Ovary (tissue), 9 donors: ENCODE data around the gene SLC6A4. TPM values are rescaled to one million over a fixed set of nuclear protein-coding genes. Genes with fewer than 3 reads are reported as not detected.

Experiments used
- DNase-seq, 5 donors: peaks; one replicate each; pipeline ENCODE4 v3.0.0-alpha.2; 2019 to 2020
- H3K27ac ChIP-seq, 2 donors: fragments of 200-600 bp; one replicate each; pipeline versions ENCODE4 v1.5.1 to v1.8.0; 2019 to 2022
- H3K27me3 ChIP-seq: fragments of 200-600 bp; one replicate; pipeline ENCODE4 v1.8.0; 2022
- H3K36me3 ChIP-seq: fragments of 200-600 bp; sonication (generic); one replicate; pipeline ENCODE4 v1.5.1; 2019
- H3K4me1 ChIP-seq: one replicate; pipeline ENCODE4 v1.8.1; 2013; ENCODE audit warnings: mild to moderate bottlenecking, moderate library complexity; ENCODE audit not compliant: insufficient read depth
- H3K4me3 ChIP-seq: fragments of 200-600 bp; sonication (generic); one replicate; pipeline ENCODE4 v1.5.1; 2017
- H3K9me3 ChIP-seq, 2 donors: fragments of 200-600 bp in 1 of 2; sonication (generic) in 1 of 2; one replicate each; pipeline versions ENCODE4 v1.5.1 to v1.8.1; 2013 to 2019; ENCODE audit warnings: mild to moderate bottlenecking in 1 of 2, moderate library complexity in 1 of 2
- EP300 ChIP-seq: sonication (generic); formaldehyde crosslinking; IDR thresholded peaks from one replicate; pipeline ENCODE4 v1.6.1; 2017; ENCODE audit warnings: antibody characterized with exemption
- POLR2A ChIP-seq: fragments of 450-650 bp; IDR thresholded peaks from one replicate; pipeline ENCODE4 v1.6.1; 2017; ENCODE audit warnings: antibody characterized with exemption, mild to moderate bottlenecking, moderate library complexity
- WGBS, 3 donors: extraction: QIAGEN DNeasy Blood & Tissue Kit in 1 of 3; methylation state at CpG; one replicate each; pipeline versions ENCODE4 v1.1.5 to v1.1.7; 2013 to 2017; 5-methylcytosine and 5-hydroxymethylcytosine counted together
- intact Hi-C, 4 donors: fragments of 100-400 bp; cut with DNase I; formaldehyde crosslinking; loops; one replicate each; pipeline versions ENCODE4 v1.11.0 to v1.15.1; 2022 to 2023
- polyA plus RNA-seq, 2 donors: library from polyadenylated mRNA; stranded (reverse); fragments of 200-250 nt in 1 of 2; fragments of 350-450 nt in 1 of 2; fragmentation: Illumina TruSeq in 1 of 2; extraction: RNeasy Lipid Tissue Mini Kit (QIAGEN cat#74804) in 1 of 2; gene quantifications; one replicate each; pipeline ENCODE4 v1.2.3, GENCODE V29; 2013 to 2014
- total RNA-seq, 7 donors: library from RNA; depleted of rRNA in 2 of 7; stranded (reverse); fragments of >200 nt in 2 of 7; fragmentation: NEBNext Ultra II Directional in 3 of 7; extraction: Animal tissue kit (Norgen Biotek cat#: 25700) in 3 of 7; gene quantifications; one replicate each; pipeline versions ENCODE4 v1.1.0 to v1.2.4, GENCODE V29; 2016 to 2023
- TF ChIP-seq, protein P1 (sequence below), 3 donors: fragments of 450-650 bp in 2 of 3; fragments of 200-600 bp in 1 of 3; IDR thresholded peaks; one replicate each; pipeline versions ENCODE4 v1.5.1 to v1.8.0; 2016 to 2022; ENCODE audit warnings: antibody characterized with exemption in 3 of 3, mild to moderate bottlenecking in 1 of 3
- donor health status: DM: no; HTN: no; CAD: no; lungs with moderate emphysema.
- donor health status: DM: no; HTN: no; CAD: no.
- donor health status: Bipolar disorder and iron deficiency.
- donor health status: DM: yes; HTN: yes; CAD: no.
- donor health status: DM: no; HTN: no; CAD: no.
- donor health status: DM: yes; HTN: yes; CAD: no.

The SLC6A4 gene
- total and polyA plus RNA-seq, 9 donors = 0.05 to 8.3 (median 0.87) TPM; not detected in 4

DNA sequence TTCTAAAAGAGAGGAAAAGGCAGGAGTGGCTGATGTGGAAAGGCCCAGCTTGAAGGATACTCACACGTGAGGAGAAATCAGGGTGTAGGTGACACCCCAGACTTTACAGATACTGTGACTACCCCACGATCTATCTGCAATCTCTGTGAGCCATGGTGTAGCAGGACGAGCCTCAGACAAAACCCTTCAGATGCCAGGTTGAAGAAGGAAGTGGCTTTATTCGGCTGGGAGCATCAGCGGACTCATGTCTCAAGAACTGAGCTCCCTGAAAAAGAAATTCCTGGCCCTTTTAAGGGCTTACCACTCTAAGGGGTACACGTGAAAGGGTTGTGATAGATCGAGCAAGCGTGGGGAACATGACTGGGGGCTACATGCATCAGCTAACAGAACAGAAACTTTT is 4.7 kb upstream of the SLC6A4 start:
- 79 to 91% (median 88%) methylated on average over 8 of the region's 8 CpGs for WGBS, 3 donors
- H3K36me3 ChIP-seq = no peaks in the 10 kb centered on the region
- no peak overlapping the region for H3K27ac ChIP-seq
- H3K27me3 ChIP-seq = no peaks in the 10 kb centered on the region
- no peak for TF ChIP-seq EP300
- TF ChIP-seq, protein P1, sequence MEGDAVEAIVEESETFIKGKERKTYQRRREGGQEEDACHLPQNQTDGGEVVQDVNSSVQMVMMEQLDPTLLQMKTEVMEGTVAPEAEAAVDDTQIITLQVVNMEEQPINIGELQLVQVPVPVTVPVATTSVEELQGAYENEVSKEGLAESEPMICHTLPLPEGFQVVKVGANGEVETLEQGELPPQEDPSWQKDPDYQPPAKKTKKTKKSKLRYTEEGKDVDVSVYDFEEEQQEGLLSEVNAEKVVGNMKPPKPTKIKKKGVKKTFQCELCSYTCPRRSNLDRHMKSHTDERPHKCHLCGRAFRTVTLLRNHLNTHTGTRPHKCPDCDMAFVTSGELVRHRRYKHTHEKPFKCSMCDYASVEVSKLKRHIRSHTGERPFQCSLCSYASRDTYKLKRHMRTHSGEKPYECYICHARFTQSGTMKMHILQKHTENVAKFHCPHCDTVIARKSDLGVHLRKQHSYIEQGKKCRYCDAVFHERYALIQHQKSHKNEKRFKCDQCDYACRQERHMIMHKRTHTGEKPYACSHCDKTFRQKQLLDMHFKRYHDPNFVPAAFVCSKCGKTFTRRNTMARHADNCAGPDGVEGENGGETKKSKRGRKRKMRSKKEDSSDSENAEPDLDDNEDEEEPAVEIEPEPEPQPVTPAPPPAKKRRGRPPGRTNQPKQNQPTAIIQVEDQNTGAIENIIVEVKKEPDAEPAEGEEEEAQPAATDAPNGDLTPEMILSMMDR (IDR thresholded peaks at IDR 0.05) = no peak
- TF ChIP-seq POLR2A = no peak
- H3K4me1 ChIP-seq = peaks cover 6% of the 10 kb centered on the region
- H3K9me3 ChIP-seq = no peaks in the 10 kb centered on the region
- intact Hi-C loops = no loop called here
- H3K4me3 ChIP-seq = no peak overlapping the region
- no peak for DNase-seq

DNA sequence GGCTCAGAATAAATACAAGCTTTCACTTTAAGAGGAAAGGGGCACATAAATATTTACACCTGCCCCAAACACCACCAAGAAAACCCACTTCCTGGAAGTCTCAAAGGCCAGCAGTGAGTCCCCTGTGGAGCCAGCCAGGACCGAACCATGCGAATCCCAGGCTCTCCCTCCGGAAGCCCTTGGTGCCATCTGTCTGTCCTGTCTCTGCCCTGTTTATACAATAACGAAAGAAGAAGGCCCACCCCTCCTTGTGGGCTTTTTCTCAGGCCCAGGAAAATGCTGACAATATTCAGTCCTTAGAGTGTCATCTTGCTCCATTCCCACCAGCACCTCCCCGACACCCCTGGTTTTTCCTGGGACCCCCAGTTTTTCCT is 3.6 kb upstream of the SLC6A4 start:
- no peaks in the 10 kb centered on the region for H3K27me3 ChIP-seq
- no peak for DNase-seq
- H3K4me3 ChIP-seq = no peak overlapping the region
- no peaks in the 10 kb centered on the region for H3K9me3 ChIP-seq
- H3K36me3 ChIP-seq = no peaks in the 10 kb centered on the region
- no peak overlapping the region for H3K27ac ChIP-seq
- peaks cover 6% of the 10 kb centered on the region for H3K4me1 ChIP-seq
- intact Hi-C loops = no loop called here
- TF ChIP-seq EP300 = no peak
- TF ChIP-seq POLR2A = no peak
- TF ChIP-seq, protein P1 (IDR thresholded peaks at IDR 0.05) = no peak
- 72 to 85% (median 79%) methylated on average over 5 of the region's 5 CpGs for WGBS, 3 donors

DNA sequence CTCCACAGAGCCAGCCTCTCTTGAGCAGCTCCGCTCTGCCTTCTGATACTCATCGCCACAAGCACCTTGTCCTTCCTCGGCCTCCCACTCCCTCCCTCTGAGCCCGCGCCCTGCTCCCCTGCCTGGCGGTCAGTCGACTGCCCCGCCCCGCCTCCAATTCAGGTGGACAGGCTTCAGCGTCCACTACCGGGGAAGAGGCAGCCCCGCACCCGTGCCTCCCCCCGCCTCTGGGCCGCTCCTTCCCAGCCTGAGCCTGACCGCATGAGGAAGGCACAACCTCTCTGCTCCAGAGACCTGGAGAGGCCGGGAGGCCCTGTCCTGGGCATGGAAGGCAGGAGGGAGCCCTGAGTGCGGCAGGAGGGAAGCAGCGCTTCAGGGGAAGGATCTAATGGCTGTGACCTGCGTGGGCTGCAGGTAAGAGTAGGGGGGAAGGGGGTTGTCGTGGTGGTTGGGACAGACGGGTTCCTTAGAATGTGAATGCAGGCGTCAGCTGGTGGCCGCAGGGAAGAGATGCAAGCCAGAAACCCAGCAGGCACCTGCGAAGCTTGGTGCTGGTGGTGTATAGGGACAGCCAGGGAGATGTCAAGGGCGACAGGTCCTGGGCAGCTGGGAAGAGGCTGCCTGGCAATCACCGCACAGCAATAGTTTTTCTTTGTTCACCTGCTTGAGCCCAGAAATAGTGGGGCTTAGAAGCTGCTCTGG is 3.0 kb upstream of the SLC6A4 start:
- Histone ChIP-seq H3K27me3 (no peaks in the 10 kb centered on the region), H3K27ac (no peak overlapping the region), H3K36me3 (no peaks in the 10 kb centered on the region), H3K4me1 (peaks cover 6% of the 10 kb centered on the region), H3K4me3 (no peak overlapping the region), H3K9me3 (no peaks in the 10 kb centered on the region)
- no peak for DNase-seq
- WGBS, 3 donors = 26 to 33% (median 27%) methylated on average over 26 to 27 of the region's 27 CpGs
- no peak for TF ChIP-seq EP300
- no peak for TF ChIP-seq POLR2A
- TF ChIP-seq, protein P1 (IDR thresholded peaks at IDR 0.05) = no peak
- intact Hi-C loops = no loop called here

DNA sequence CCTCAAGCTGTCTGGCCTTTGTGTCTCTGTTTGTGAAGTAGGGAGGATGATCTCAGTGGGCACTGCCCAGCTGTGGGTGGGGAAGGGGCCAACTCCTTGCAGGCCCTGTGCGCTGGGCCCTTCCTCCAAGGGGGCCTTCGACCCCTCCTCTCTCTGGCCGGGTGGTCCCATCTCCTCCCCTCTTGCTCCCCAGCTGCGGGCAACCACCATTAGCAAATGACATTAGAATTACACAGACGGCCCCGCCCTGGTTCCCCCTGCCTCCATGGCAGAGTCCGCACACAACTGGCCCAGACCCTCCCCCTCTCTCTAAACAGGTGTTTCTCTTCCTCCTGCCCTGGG is 2.5 kb upstream of the SLC6A4 start:
- intact Hi-C loops = no loop called here

More for the DNA sequence above, 2.5 kb upstream of the SLC6A4 start:
- peaks cover 6% of the 10 kb centered on the region for H3K4me1 ChIP-seq
- TF ChIP-seq POLR2A (no peak), EP300 (no peak)
- TF ChIP-seq, protein P1 (IDR thresholded peaks at IDR 0.05) = no peak
- no peak for DNase-seq
- H3K4me3 ChIP-seq = no peak overlapping the region
- WGBS, 3 donors = 13 to 25% (median 23%) methylated on average over 7 of the region's 7 CpGs
- H3K9me3 ChIP-seq = no peaks in the 10 kb centered on the region
- H3K27ac ChIP-seq = no peak overlapping the region
- H3K36me3 ChIP-seq = no peaks in the 10 kb centered on the region
- no peaks in the 10 kb centered on the region for H3K27me3 ChIP-seq
